ENCODE data around the gene MUC12.

DNA sequence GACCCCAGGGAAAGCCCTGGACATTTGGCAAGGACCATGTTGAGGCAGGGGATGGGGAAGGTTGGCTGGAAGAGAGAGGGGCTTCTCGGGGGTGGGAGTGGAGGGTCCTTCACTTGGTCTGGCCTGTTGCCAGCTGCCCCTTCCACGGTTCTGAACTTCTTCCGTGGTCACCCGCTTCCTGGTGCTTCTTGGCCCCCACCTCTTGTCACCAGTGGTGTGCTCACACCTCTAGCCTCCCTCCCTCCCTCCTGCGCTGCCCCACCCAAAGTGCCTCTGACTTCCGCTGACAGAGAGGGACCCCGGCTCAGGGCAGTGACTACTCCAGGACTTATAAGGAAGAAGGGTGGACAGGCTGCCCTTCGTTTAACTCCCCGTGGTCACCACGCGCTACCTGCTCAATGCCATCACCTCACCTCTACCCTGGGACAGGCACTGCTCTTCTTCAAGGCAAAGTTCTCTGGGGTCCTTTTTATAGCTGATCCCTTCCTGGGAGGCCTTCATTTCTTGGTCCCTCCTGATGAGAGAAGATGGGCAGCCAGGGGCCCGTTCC lies at the start of gene MUC12:
- TF ChIP-seq, protein P1, sequence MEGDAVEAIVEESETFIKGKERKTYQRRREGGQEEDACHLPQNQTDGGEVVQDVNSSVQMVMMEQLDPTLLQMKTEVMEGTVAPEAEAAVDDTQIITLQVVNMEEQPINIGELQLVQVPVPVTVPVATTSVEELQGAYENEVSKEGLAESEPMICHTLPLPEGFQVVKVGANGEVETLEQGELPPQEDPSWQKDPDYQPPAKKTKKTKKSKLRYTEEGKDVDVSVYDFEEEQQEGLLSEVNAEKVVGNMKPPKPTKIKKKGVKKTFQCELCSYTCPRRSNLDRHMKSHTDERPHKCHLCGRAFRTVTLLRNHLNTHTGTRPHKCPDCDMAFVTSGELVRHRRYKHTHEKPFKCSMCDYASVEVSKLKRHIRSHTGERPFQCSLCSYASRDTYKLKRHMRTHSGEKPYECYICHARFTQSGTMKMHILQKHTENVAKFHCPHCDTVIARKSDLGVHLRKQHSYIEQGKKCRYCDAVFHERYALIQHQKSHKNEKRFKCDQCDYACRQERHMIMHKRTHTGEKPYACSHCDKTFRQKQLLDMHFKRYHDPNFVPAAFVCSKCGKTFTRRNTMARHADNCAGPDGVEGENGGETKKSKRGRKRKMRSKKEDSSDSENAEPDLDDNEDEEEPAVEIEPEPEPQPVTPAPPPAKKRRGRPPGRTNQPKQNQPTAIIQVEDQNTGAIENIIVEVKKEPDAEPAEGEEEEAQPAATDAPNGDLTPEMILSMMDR (IDR thresholded peaks at IDR 0.05), result no peak
- no peak for TF ChIP-seq POLR2A (IDR thresholded peaks at IDR 0.05)
